MM.1S (cell line): ENCODE results near the gene ITPKA.

Experiments used
- DNase-seq: peaks from one replicate; pipeline ENCODE4 v3.0.0-alpha.2; 2015
- H2AFZ ChIP-seq: fragments of 300-600 bp; sonication (generic); 2 replicates; pipeline ENCODE4 v1.6.0; 2016; ENCODE audit warnings: antibody characterized with exemption, low read length
- H3F3A ChIP-seq: fragments of 300-600 bp; sonication (generic); 2 replicates; pipeline ENCODE4 v1.6.1; 2016; ENCODE audit warnings: mild to moderate bottlenecking, antibody characterized with exemption, low read length, moderate library complexity, mixed read lengths; ENCODE audit not compliant: insufficient read depth
- H3K27ac ChIP-seq: fragments of 300-600 bp; sonication (generic); 2 replicates; pipeline ENCODE4 v1.5.1; 2016; ENCODE audit warnings: mild to moderate bottlenecking, low read length
- H3K27me3 ChIP-seq: fragments of 300-600 bp; sonication (generic); replicated peaks from 2 replicates; pipeline ENCODE4 v1.6.0; 2016; ENCODE audit warnings: low read length; ENCODE audit not compliant: insufficient read depth
- H3K36me3 ChIP-seq: fragments of 300-600 bp; sonication (generic); replicated peaks from 2 replicates; pipeline ENCODE4 v1.6.1; 2016; ENCODE audit warnings: mild to moderate bottlenecking, low read length, mixed read lengths; ENCODE audit not compliant: insufficient read depth
- H3K4me1 ChIP-seq: fragments of 300-600 bp; sonication (generic); 2 replicates; pipeline ENCODE4 v1.6.1; 2016; ENCODE audit warnings: low read length, mixed read lengths
- H3K4me2 ChIP-seq: fragments of 300-600 bp; sonication (generic); 2 replicates; pipeline ENCODE4 v1.6.0; 2016; ENCODE audit warnings: low read depth, low read length
- H3K4me3 ChIP-seq: fragments of 300-600 bp; sonication (generic); 2 replicates; pipeline ENCODE4 v1.5.1; 2016; ENCODE audit warnings: low read length, mixed read lengths
- H3K79me2 ChIP-seq: fragments of 300-600 bp; sonication (generic); 2 replicates; pipeline ENCODE4 v1.6.1; 2016; ENCODE audit warnings: mixed run types, low read length, mixed read lengths
- H3K9ac ChIP-seq: fragments of 300-600 bp; sonication (generic); 2 replicates; pipeline ENCODE4 v1.6.1; 2016; ENCODE audit warnings: low read length, mixed read lengths
- H3K9me2 ChIP-seq: fragments of 300-600 bp; sonication (generic); replicated peaks from 2 replicates; pipeline ENCODE4 v1.6.1; 2016; ENCODE audit warnings: mild to moderate bottlenecking, low read length, mixed read lengths; ENCODE audit not compliant: insufficient read depth
- H3K9me3 ChIP-seq: fragments of 300-600 bp; sonication (generic); replicated peaks from 2 replicates; pipeline ENCODE4 v1.6.1; 2016; ENCODE audit warnings: mild to moderate bottlenecking, low read length, mixed read lengths; ENCODE audit not compliant: insufficient read depth
- H4K20me1 ChIP-seq: fragments of 300-600 bp; sonication (generic); 2 replicates; pipeline ENCODE4 v1.6.1; 2016; ENCODE audit warnings: mild to moderate bottlenecking, low read length, moderate library complexity, mixed read lengths; ENCODE audit not compliant: insufficient read depth
- EZH2 ChIP-seq: fragments of 300-600 bp; sonication (generic); optimal IDR thresholded peaks from 2 replicates; pipeline ENCODE3; 2017; ENCODE audit warnings: low read depth, mild to moderate bottlenecking, antibody characterized with exemption, low read length, mixed read lengths
- EZH2phosphoT487 ChIP-seq: fragments of 300-600 bp; sonication (generic); IDR thresholded peaks from 2 replicates; pipeline ENCODE4 v1.6.1; 2018; ENCODE audit warnings: antibody characterized with exemption, low read length
- TF ChIP-seq, protein P1 (sequence below): fragments of 300-600 bp; sonication (generic); IDR thresholded peaks from 2 replicates; pipeline ENCODE4 v1.5.1; 2016; ENCODE audit warnings: antibody characterized with exemption, low read length, mixed read lengths

The ITPKA gene

DNA sequence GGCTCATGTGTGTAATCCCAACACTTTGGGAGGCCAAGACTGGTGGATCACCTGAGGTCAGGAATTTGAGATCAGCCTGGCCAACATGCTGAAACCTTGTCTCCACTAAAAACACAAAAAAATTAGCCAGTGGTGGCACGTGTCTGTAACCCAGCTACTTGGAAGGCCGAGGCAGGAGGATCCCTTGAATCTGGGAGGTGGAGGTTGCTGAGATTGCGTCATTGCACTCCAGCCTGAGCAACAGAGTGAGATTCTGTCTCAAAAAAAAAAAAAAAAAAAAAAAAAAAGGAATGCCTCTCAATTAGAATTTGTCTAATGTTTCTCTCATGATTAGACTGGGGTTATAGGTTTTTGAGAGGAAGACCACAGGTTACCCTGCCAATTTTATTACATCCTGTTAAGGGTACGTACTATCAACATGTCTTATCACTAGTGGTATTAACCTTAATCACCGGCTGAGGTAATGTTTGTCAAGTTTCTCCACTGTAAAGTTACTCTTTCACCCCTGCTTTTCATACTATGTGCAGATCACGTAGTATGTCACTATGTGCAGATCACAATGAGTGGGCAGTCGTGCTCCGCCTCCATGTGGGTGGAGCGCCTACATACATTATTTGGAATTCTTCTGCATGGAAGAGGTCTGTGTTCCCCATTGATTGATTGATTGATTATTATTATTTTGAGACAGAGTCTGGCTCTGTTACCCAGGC is 56.5 kb downstream of the ITPKA start:
- Histone ChIP-seq H3K4me1 (no peaks in the 10 kb centered on the region), H3K27me3 (no peaks in the 10 kb centered on the region), H3K9me3 (no peaks in the 10 kb centered on the region), H3K9me2 (no peaks in the 10 kb centered on the region), H2AFZ (no peak overlapping the region), H3K79me2 (no peaks in the 10 kb centered on the region), H3K9ac (no peak overlapping the region), H4K20me1 (no peaks in the 10 kb centered on the region), H3K4me2 (no peak overlapping the region), H3K27ac (no peak overlapping the region), H3K36me3 (no peaks in the 10 kb centered on the region), H3F3A (no peaks in the 10 kb centered on the region), H3K4me3 (no peak overlapping the region)
- no peak for DNase-seq
- TF ChIP-seq, protein P1, sequence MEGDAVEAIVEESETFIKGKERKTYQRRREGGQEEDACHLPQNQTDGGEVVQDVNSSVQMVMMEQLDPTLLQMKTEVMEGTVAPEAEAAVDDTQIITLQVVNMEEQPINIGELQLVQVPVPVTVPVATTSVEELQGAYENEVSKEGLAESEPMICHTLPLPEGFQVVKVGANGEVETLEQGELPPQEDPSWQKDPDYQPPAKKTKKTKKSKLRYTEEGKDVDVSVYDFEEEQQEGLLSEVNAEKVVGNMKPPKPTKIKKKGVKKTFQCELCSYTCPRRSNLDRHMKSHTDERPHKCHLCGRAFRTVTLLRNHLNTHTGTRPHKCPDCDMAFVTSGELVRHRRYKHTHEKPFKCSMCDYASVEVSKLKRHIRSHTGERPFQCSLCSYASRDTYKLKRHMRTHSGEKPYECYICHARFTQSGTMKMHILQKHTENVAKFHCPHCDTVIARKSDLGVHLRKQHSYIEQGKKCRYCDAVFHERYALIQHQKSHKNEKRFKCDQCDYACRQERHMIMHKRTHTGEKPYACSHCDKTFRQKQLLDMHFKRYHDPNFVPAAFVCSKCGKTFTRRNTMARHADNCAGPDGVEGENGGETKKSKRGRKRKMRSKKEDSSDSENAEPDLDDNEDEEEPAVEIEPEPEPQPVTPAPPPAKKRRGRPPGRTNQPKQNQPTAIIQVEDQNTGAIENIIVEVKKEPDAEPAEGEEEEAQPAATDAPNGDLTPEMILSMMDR, result no peak
- no peak for TF ChIP-seq EZH2phosphoT487
- no peak for TF ChIP-seq EZH2
